Measurements from ENCODE around the gene RPS6KA2.
"Not testable (repeated sequence)": the region's sequence is repeated elsewhere in the genome, so short reads cannot be mapped to it uniquely, and the experiment has no call there.

Gene RPS6KA2

DNA sequence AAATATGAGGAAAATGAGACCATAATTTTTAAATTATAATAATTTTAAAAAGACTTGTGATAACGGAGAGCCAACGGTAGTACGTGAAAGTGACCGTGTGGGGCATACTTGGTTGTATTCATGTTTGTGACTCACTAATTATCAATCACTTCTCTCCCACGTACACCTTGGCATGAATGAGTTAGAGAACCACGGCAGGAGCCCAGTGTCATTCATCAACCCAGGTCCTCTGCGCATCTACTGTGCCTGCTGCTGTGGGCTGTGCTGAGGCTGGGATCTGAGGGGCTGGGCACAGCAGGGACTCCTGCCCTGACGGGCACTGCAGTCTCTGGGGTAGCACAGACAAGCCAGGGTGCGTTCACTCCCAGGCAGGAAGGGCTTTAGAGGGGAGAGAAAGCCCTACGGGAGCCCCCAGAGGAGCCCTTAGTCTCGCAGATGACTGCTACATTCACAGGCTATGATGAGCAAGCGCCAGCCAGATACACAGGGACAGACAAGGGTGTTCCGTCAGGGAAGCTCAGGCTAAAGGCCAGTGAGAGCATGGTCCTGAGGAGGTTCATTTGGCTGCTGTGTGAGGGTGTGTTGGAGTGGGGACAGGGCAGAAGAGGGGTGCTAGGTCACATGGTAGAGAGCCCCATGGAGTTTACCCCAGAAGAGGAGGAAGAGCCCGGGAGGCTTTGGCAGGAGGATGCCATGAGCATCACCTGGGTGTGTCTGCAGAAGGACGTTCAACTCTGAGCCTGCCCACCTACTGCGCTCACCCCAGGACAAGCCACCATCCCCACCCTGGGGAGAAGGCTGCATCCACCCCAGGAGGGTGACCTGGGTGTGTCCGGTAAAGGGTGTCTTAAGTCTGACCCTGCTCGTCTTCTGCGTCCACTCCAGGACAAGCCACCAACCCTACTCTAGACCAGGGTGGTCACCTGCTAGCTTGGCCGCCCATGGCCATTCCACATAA, 8.2 kb upstream of the RPS6KA2 start:
- DNase-seq (ENCODE audit: low read depth in 2 of 2), result no peak

DNA sequence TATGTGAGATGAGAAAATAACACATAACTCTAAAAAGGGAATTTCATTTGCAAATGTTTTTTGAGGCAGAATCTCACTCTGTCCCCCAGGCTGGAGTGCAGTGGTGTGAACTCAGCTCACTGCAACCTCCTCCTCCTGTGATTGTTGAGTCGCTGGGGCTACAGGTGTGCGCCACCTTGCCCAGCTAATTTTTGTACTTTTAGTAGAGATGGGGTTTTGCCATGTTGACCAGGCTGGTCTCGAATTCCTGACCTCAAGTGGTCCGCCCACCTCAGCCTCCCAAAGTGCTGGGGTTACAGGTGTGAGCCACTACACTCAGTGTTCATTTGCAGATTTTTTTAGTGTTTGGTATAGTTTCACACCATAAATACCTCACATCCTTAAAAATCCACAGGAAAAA, 7.5 kb upstream of the RPS6KA2 start:
- not testable (repeated sequence) for DNase-seq (ENCODE audit: low read depth in 2 of 2)

DNA sequence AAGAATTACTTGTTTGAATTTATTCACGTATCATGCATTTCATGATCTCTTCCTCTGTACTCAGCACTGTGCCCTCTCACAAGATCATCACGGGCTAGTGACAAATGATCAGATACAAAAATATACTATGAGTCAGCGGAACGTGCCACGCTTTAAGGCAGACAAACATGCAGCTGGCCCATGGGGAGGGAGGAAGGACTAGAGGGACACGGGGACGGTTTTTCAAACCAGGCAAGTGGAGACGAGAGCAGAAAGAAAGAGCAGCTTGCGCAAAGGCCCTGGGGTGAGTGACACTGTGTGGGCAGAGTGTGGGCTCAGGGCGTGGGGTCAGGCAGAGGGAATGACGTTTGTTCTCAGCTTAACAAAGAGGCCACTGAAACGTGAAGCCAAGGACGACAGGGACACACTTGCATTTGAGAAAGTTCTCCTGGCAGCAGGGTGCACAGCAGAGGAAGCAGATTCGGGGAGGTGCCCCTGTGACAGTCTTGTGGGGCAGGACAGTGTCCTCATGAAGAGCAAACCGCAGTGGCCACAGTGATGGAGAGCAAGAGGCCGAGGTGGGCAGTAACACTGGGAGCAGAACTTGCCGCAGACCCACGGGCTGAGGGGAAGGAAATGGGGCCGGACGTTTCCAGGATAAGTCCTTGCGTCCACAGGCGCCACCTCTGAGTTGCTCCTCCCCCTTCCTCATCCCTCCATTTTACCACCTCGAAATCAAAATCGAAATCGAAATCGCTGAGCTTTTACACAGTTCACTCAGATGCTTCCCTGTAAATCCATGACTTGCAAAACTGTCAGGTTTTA, 6.9 kb upstream of the RPS6KA2 start:
- no peak for DNase-seq (ENCODE audit: low read depth in 2 of 2)

DNA sequence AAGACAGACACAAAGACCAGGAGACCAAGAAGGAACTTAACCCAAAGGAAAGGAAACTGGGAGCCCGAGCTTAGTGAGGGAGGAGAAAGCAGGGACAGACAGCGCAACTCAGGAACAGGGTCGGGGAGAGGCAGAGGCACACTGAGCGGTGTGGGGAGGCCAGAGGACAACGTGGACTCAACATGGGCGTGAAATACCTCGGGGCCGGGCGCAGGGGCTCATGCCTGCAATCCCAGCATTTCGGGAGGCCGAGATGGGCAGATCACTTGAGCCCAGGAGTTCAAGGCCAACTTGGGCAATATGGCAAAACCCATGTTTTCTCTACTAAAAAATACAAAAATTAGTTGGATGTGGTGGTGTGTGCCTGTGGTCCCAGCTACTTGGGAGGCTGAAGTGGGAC, 5.7 kb upstream of the RPS6KA2 start:
- DNase-seq (ENCODE audit: low read depth in 2 of 2), result no peak

DNA sequence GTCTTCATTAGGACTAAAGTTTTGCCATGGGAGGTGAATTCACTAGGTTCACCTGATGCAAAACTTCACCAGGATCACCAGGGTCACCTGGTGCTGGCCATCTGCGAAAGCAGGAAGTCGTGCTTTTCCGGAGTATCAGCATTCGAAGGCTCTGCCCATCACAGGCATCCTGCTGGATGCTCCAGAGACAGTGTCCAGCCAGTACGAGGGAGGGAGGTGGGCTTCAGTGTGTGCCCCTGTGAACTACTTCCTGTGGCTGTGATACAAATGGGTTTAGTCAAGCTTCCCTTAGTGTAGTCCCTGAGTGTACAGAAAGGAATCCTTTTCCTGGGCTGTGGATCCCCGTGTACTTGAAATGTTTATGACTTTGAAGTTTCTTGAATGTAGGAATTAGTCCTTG, 3.4 kb upstream of the RPS6KA2 start:
- no peak for DNase-seq (ENCODE audit: low read depth in 2 of 2)

DNA sequence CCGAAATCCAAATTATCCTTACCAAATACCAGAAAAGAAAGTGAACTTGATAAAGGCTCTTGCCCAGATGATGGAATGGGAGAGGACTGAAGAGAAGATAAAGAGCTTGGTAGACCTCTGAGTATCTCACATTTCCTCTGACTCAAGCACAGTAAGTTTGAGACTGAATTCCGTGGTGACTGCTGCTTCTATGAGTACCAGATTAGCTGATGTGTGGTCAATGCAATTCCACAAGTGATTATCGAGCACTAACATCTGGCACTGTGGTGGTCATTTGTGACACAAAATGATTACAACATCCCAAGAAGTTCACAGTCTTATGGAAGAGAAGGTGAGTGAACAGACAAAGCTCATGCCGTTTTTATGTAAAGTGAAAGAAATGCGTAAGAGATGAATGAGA, 2.6 kb upstream of the RPS6KA2 start:
- peak in 1 of 2 experiments; percentile 44 for DNase-seq (ENCODE audit: low read depth in 2 of 2)

DNA sequence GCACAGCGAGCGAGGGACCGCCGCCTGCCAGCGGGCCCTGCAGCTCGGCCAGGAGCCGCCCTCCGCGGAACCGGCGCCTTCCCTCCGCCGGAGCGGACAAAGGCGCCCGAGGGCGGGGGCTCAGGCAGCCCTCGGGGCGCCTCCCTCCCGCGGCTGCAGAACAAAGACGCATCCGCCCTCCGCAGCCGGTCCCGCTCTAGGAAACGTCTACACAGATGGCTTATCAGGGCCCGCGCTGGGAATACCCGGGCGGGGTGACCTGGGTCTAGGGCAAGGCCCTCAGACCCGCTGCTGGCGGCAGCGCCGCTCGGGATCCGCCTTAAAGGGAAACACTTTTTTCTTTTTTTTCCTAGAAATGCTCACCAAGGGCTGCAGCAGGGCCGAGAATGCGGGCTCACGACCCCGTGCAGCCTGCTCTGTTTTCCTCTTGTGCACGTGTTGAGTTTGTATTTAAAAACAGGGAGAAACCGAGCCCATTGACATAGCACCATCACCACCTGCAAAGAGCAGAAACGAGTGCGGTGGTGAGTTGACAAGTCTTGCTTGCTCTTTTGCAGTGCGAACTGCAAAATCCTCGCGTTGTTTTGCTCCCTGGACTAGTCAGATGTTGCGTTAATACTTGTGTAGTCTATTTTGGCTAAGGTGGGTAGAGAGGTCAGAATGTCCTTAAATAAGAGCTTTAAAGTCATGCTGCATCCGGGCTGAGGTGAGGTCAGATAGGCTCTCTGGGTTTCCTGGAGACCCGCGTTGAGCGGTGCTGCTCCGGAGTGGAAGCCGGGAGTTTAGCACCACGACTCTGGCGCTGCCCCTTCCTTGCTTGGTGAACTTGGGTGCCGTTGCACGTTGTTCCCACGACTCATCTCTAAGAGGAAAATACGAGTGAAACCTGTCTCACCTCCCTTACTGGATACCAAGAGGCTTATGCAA, 1.1 kb upstream of the RPS6KA2 start:
- DNase-seq (ENCODE audit: low read depth in 2 of 2), result no peak

DNA sequence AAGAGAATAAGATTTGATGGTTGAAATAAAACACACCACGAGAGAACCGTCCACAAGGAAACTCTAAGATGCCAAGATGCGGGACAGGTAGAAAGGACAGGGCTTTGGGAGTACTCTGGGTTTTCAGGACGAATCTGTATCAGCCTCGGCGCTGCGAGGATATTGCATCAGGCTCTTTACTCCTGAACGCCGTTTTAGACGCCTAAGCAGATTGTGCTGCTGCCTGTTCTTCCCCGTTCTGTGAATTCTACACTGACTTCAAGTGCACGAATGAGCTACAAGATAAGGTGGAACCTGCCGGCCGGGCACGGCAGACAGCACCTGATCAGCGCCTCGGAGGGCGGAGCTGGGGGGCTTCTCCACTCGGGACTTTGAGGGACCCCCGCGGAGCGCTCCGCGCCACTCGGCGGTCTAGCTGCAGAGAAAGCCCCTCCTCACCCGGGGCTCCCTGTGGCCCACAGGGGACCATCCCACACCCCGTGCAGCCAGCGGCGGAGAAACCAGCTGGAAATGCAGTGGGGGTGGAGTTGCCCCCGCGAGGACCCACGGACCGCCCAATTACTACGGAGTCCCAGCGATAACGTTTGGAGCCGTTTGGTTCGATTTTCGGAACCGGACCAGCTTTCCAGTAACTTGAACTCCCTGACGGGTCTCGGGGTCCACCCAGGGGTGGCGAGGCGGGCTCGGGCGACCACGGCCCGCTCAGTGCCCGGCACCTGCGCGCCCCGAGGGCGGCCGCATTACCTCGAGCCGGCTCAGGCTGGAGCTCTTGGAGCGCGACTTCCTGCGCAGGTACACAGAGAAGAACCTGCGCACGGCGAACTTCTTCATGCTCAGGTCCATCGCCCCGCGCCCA, 646 bp downstream of the RPS6KA2 start:
- peak in 1 of 2 experiments; percentile 17 for DNase-seq (ENCODE audit: low read depth in 2 of 2)

DNA sequence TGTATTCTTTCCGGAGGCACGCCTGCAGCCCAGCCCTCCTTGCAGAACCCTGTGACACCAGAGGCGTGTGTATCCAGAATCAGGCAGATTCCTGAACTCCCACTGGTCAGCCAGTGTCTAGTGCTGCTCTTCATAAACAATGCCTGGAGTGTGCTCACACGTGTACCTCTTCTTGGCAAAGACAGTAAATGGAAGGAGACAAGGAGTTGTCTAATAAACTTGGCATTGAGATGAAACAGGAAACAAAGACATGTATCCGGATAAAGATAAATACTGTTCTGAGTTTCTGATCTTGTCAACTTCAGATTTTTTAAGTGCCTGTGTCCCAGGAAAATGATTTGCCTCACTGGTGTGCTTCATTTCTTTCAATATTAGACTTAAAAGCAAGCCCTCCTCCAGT, 1.7 kb downstream of the RPS6KA2 start:
- DNase-seq (ENCODE audit: low read depth in 2 of 2), result no peak

DNA sequence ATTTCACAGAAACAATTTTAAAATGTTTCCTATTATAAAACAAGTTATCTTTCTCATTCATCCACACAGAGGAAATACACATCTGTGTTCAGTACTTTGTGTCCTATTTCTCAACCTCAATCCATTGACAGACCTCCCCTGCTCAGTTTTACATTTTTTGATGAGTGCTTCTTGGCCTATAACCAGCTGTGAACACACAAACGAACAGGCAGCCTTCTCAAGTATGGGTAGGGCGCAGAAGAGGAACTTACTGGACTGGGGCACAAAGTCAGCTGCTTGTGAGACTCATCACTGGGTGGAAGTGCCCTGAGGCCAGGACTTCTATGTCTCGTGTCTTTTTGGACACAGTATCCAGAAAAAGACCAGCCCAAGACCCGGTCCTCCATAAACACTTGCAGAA, 2.8 kb downstream of the RPS6KA2 start:
- DNase-seq (ENCODE audit: low read depth in 2 of 2), result peak; percentile 77 to 78

DNA sequence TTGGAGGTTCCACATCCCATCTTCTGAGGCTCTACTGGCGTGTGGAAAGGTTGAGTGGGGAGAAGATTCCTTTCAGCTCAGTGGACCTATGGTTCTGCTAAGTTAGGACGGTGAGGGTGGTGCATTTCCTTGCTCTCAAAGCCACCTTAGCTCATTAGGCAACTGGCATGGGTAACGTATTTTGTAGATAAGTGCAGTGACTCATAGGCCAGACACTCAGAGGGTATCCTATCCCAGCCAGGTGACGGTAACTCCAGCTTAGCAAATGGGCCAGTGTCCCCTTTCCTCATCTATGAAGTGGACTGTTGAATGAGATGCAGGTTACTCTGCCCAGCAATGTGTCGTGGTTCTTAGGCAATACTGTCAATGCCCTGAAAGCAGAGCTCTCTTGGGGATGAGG, 3.7 kb downstream of the RPS6KA2 start:
- DNase-seq (ENCODE audit: low read depth in 2 of 2), result no peak

DNA sequence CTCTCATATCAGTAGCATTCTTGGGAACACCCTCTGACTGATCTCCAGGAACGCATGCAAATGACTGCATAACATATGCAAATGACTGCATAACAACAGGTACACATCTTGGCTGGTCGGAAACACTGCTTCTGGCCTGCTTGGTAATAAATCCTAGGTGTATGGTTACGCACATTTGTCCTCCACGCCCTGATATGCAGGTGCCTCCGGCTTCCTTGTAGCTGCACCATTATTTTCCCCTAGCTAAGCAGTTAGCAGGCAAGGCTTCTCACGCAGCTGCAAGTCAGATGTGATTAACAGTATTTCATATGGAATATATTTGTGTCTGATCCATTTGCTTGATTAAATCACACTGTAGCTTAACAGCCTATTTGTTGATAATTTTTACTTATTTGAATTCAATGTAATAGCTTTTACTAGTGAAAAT, 5.9 kb downstream of the RPS6KA2 start:
- DNase-seq (ENCODE audit: low read depth in 2 of 2), result no peak

DNA sequence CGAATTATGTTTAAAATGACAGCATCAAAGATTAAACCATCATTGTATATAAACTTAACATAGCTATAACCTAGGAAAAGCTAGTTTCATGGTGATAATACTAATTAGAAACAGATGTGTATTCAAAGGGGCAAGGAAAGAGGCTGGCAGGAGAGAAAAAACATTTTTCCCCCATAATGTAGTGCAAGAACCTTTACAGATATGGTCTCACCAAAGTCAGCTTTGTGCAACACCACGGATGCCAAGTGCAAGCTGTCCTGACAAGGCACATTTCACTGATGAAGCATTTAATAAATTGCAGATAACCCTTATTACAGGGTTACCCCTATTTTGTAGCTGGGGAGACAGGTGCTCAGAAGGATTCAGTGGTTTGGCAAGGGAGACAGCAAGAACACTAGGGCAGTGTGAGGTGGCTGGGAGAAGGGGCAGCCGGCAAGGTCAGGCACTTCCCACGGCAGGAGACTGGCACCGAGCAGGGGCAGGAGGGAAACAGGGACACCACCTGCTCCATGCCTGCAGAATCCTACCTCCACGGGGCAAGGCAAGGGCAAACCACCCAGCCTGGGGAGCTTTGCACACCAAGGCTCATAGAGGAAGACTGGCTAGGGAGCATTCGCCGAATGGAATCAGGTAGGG, 6.5 kb downstream of the RPS6KA2 start:
- no peak for DNase-seq (ENCODE audit: low read depth in 2 of 2)

DNA sequence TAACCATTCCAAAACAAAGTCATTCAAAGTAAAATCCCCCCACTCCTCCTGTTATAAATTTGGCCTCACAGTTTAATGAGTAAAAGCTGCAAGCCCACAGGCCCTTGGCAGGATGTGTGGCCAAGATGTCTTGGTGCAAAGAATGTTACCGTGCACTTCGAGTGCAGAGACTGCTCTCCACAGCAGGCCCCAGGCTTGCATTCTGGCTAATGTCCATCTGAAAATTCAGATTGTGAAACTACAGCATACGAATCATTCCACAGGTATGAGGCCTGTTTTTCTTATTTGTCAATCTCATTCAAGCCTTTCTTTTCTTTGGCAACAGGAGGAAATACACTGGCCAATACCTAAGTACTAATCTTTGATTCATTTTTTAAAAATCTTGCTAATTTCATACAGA, 7.1 kb downstream of the RPS6KA2 start:
- DNase-seq (ENCODE audit: low read depth in 2 of 2), result peak; percentile 98 to 99

DNA sequence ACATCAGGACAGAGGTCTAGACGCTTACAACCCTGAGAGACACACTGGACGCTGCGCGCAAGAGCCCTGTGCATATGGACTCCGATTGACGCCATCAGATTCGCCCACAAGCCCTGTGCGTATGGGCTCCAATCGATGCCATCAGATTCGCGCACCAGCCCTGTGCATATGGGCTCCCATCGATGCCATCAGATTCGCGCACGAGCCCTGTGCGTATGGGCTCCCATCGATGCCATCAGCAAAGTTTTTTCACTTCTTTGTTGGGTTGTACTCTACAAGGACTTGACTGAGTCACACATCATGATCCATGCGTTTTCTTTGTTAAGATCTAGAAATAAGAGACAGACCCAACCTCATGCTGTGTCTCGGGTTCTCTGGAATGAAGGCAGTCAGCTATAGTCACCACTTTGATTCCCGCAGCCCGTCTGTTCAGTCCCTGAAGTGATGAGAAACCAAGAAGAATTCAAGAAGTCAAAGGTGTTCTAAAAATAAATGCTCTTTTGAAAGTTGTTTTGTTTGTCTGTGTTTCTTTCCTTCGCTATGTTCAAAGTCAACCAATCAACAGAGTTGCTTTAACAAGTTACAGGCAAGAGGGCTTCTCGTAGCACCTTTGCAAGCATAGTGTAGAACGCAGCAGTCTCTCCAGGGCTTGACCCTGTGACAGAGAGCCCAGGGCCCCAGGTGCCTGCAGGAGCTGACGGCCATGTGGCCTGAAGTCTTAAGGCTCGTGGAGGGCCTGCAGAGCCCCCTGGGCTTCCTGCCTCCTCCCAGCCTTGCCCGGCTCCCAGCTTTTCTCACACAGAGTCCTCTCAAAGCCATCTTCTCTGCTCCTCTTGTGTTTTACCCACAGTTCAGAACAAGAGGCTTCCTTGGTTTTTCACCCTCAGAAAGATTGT, 7.9 kb downstream of the RPS6KA2 start:
- DNase-seq (ENCODE audit: low read depth in 2 of 2), result peak; percentile 71 to 72

DNA sequence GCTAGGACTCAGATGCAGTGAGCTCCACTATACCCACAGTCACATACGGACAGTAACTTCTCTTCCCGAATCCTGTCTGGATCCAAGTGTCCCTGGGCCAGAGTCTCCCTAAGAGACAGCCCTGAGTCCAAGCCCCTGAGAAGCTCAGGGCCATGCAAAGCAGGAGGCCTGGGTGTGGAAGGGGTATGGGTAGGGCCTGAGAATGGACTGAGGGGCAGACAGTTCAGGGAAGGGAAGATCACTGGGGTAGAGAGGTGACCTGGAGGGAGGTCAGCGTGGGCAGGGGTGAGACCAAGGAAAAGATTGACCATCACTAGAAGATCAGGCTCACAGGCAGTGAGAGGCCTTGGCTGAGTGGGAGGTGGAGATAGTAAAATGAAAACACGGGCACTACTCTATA, 8.8 kb downstream of the RPS6KA2 start:
- DNase-seq (ENCODE audit: low read depth in 2 of 2), result no peak

DNA sequence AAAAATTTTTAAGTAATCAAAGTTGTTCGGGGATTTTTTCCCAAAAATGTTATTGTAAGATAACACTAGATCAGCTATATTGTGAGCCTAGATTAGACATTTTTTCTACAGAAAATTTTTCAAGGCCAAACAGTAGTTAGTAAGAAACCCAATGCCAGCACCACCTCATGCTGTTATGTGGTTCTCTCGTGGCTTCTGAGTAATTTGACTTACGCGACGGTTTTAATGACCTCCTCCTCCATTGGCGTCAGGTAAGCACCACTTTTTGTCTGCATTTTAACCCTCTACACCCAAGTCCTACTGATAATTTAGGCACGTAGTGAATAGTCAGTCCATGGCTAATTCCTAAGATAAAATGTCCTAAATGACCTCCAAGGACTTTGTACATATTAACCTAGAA, 9.7 kb downstream of the RPS6KA2 start:
- no peak for DNase-seq (ENCODE audit: low read depth in 2 of 2)

DNA sequence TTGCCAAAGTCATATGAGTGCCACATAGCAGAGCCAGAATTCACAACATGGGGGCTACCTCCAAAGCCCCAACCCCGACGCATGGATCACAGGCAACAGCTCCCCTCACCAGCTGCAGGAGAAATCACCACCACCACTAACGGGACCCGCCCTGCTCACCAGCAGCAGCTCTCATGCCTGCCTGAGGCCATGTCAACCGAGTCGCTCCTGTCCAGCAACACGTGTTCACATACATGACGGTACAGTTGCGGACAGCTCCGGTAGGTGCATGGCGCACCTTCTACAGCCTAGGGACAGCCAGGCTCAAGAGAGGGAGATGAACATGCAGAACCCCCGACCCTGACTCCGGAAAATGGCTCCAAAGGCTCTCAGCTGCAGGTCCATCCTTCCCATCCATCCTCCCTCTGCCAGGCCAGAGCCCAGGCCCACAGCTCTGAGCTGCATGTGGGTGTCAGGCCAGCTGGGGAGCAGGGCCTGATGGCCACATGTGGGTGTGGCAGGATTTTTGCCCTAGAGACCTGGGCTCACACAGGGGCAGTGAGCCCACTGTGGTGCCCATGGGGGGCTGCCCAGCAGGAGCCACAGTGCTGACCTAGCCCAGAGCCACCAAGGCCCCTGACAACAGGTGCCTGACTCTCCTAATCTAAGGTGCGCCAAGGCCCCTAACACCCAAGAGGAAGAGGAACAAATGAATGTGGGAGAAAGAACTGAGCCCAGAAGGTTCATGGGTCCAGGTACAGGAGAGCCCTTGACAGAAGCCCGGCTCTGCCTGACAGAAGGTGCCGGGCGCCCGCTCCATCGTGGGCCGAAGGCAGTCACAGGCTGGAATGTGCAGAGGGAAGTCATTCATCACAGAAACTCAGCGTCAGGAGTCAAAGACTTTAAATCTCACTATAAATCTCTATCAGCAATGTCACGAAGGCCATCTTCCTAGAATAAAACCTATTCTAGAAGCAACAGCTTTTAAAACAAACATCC, 10.5 kb downstream of the RPS6KA2 start:
- no peak for DNase-seq (ENCODE audit: low read depth in 2 of 2)
